K562 (cell line): ENCODE results near the gene NFATC1. TPM values are rescaled to one million over a fixed set of nuclear protein-coding genes. Genes with fewer than 3 reads are reported as not detected.

Experiments used
- BRCA1 ChIP-seq, 2 experiments: fragments of 450-650 bp in 1 of 2; sonication (generic) in 1 of 2; formaldehyde crosslinking in 1 of 2; IDR thresholded peaks; 2 replicates each; pipeline versions ENCODE4 v1.5.0 to v1.6.1; 2017 to 2020; ENCODE audit warnings: mild to moderate bottlenecking in 1 of 2, missing genetic modification reagents in 1 of 2
- ETV6 ChIP-seq, 3 experiments: fragments of 150-350 bp in 1 of 3; sonication (generic) in 1 of 3; formaldehyde crosslinking in 1 of 3; IDR thresholded peaks; 2 replicates each; pipeline versions ENCODE4 v1.6.1 to v1.8.0; 2014 to 2022; ENCODE audit warnings: borderline replicate concordance in 2 of 3, low read depth in 2 of 3, antibody characterized with exemption in 1 of 3, low read length in 1 of 3, mild to moderate bottlenecking in 1 of 3, missing genetic modification reagents in 1 of 3
- FOXP4 ChIP-seq: sonication (generic); formaldehyde crosslinking; IDR thresholded peaks from 2 replicates; pipeline ENCODE4 v1.8.0; 2022; ENCODE audit warnings: mild to moderate bottlenecking, missing genetic modification reagents, borderline replicate concordance
- GATA2 ChIP-seq: sonication (generic); formaldehyde crosslinking; IDR thresholded peaks from 2 replicates; pipeline ENCODE4 v1.4.0; 2020; ENCODE audit warnings: mild to moderate bottlenecking, missing genetic modification reagents
- IRF9 ChIP-seq: fragments of 450-650 bp; IDR thresholded peaks from 2 replicates; pipeline ENCODE4 v1.6.1; 2016; ENCODE audit warnings: missing biosample characterization, missing genetic modification characterization
- KDM4B ChIP-seq, 2 experiments: fragments of 450-650 bp in 1 of 2; sonication (generic) in 1 of 2; IDR thresholded peaks; 2 replicates each; pipeline ENCODE4 v1.6.1; 2016 to 2017; ENCODE audit warnings: borderline replicate concordance in 2 of 2, antibody characterized with exemption in 1 of 2, low read depth in 1 of 2, mild to moderate bottlenecking in 1 of 2
- MIER1 ChIP-seq: fragments of 450-650 bp; IDR thresholded peaks from 2 replicates; pipeline ENCODE4 v1.6.1; 2016; ENCODE audit warnings: antibody characterized with exemption, mild to moderate bottlenecking, low read depth
- NFRKB ChIP-seq: fragments of 450-650 bp; IDR thresholded peaks from 2 replicates; pipeline ENCODE4 v1.6.1; 2016; ENCODE audit warnings: low read depth
- PYGO2 ChIP-seq: fragments of 450-650 bp; IDR thresholded peaks from 2 replicates; pipeline ENCODE4 v1.6.1; 2016; ENCODE audit warnings: mild to moderate bottlenecking, missing genetic modification characterization, moderate library complexity, missing compliant biosample characterization
- SAP30 ChIP-seq: fragments of 200-600 bp; sonication (generic); IDR thresholded peaks from 2 replicates; pipeline ENCODE4 v1.6.1; 2012; ENCODE audit warnings: borderline replicate concordance, low read depth, mild to moderate bottlenecking, moderate library complexity, low read length, control low read depth, inconsistent platforms; ENCODE audit not compliant: insufficient read depth, poor library complexity, severe bottlenecking
- SPI1 ChIP-seq: IDR thresholded peaks from 2 replicates; pipeline ENCODE4 v1.6.1; 2011; ENCODE audit warnings: low read depth, low read length, control low read depth, borderline replicate concordance
- TSHZ1 ChIP-seq: fragments of 250-450 bp; sonication (Bioruptor Pico); IDR thresholded peaks from 2 replicates; pipeline ENCODE4 v1.4.0; 2020; ENCODE audit warnings: mild to moderate bottlenecking, moderate library complexity
- ZBTB8A ChIP-seq: fragments of 450-650 bp; IDR thresholded peaks from 2 replicates; pipeline ENCODE4 v1.6.1; 2018; ENCODE audit warnings: mild to moderate bottlenecking, moderate library complexity; ENCODE audit not compliant: partially characterized antibody
- ZFX ChIP-seq: sonication (generic); formaldehyde crosslinking; IDR thresholded peaks from 2 replicates; pipeline ENCODE4 v1.8.0; 2022; ENCODE audit warnings: mild to moderate bottlenecking, missing genetic modification reagents, moderate library complexity
- ZNF121 ChIP-seq: sonication (generic); formaldehyde crosslinking; conservative IDR thresholded peaks from 2 replicates; pipeline ENCODE4 v1.8.0; 2022; ENCODE audit warnings: missing genetic modification reagents
- ZNF23 ChIP-seq: fragments of 250-450 bp; sonication (Bioruptor Pico); IDR thresholded peaks from 2 replicates; pipeline ENCODE4 v1.4.0; 2020; ENCODE audit warnings: mild to moderate bottlenecking
- ZNF511 ChIP-seq: sonication (generic); formaldehyde crosslinking; IDR thresholded peaks from 2 replicates; pipeline ENCODE4 v1.8.0; 2022; ENCODE audit warnings: mild to moderate bottlenecking, missing genetic modification reagents
- polyA plus RNA-seq, 8 experiments: library from polyadenylated mRNA; depleted of rRNA in 4 of 8; stranded (reverse) in 5 of 8; unstranded in 3 of 8; fragments of >200 nt; fragmentation: Nextera tagmentation in 2 of 8; fragmentation: Illumina TruSeq in 1 of 8; extraction: Ambion mirVana in 2 of 8; extraction: Trizol in 1 of 8; gene quantifications; 2 replicates each; pipeline versions ENCODE4 v1.2.1 to v1.2.3, GENCODE V29; 2011 to 2014; ENCODE audit warnings: inconsistent platforms in 1 of 8, missing spikeins in 1 of 8
- total RNA-seq, 7 experiments: library from RNA; depleted of rRNA in 6 of 7; stranded (reverse); fragments of >200 nt in 6 of 7; fragmentation: Illumina TruSeq in 2 of 7; extraction: Trizol in 2 of 7; gene quantifications; 2 replicates each; pipeline versions ENCODE4 v1.2.1 to v1.2.3, GENCODE V29; 2011 to 2021; ENCODE audit warnings: low replicate concordance in 1 of 7
- TF ChIP-seq, protein P1 (sequence below), 2 experiments: fragments of 200-800 bp in 1 of 2; sonication (Bioruptor generic) in 1 of 2; sonication (generic) in 1 of 2; formaldehyde crosslinking in 1 of 2; IDR thresholded peaks in 1 of 2; conservative IDR thresholded peaks in 1 of 2; 2 replicates each; pipeline versions ENCODE4 v1.5.0 to v1.6.1; 2016 to 2020; ENCODE audit warnings: missing compliant biosample characterization in 1 of 2, missing genetic modification characterization in 1 of 2, missing genetic modification reagents in 1 of 2

The NFATC1 gene
- total and polyA plus RNA-seq, 9 of the 15 experiments (the other 6 are each of a cell fraction or from before 2014, with no cell fraction given): 1.1 to 16.4 (median 2.5) TPM

DNA sequence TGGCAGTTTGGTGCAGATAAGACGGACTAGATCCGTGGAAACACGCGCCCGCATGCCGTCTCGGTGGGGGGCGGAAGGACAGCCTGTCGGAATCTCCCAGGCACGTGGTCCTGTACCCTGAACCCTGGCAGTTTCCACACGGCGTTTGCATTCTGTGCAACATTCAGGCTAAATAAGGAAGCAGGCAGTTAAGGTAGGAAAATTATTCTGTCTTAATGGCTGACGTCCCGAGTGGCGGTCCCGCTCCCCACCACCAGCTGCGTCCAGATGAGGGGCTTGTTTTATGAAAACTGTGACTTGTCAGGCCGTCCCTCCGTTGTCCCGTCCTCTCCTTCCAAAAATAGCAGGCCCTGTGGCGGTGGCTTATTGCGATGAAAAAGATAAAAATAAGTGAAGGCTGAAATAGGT, 120.2 kb downstream of the NFATC1 start (continued):
- TF ChIP-seq PYGO2 (no peak), ZBTB8A (no peak), GATA2 (CRISPR knock-in tag) (no peak), ZNF511 (CRISPR knock-in tag) (peak; percentile 74; the same call in 1 of the 2 replicates), MIER1 (no peak), TSHZ1 (CRISPR knock-in tag) (no peak), SAP30 (no peak), ZNF23 (no peak), ZNF121 (CRISPR knock-in tag) (no peak), KDM4B (IDR thresholded peaks at IDR 0.05; ENCODE audit: borderline replicate concordance in 2 of 2, low read depth in 1 of 2) (no peak), BRCA1 (IDR thresholded peaks at IDR 0.05) (no peak), BRCA1 (CRISPR knock-in tag; IDR thresholded peaks at IDR 0.05) (no peak), NFRKB (no peak), SPI1 (no peak), ZFX (CRISPR knock-in tag) (peak; percentile 40), IRF9 (tag) (no peak), ETV6 (IDR thresholded peaks at IDR 0.05; ENCODE audit: borderline replicate concordance in 1 of 2, low read depth in 2 of 2, low read length in 1 of 2) (no peak), ETV6 (CRISPR knock-in tag; IDR thresholded peaks at IDR 0.05; ENCODE audit: borderline replicate concordance) (no peak), FOXP4 (CRISPR knock-in tag) (peak; percentile 55; the same call in 1 of the 2 replicates)
- TF ChIP-seq, protein P1, sequence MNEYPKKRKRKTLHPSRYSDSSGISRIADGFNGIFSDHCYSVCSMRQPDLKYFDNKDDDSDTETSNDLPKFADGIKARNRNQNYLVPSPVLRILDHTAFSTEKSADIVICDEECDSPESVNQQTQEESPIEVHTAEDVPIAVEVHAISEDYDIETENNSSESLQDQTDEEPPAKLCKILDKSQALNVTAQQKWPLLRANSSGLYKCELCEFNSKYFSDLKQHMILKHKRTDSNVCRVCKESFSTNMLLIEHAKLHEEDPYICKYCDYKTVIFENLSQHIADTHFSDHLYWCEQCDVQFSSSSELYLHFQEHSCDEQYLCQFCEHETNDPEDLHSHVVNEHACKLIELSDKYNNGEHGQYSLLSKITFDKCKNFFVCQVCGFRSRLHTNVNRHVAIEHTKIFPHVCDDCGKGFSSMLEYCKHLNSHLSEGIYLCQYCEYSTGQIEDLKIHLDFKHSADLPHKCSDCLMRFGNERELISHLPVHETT (CRISPR knock-in tag; conservative IDR thresholded peaks at IDR 0.05 in 1 of 2, IDR thresholded peaks at IDR 0.05 in 1 of 2): no peak
